ENCODE data around the gene SFI1.
A peak's percentile ranks its signal among the peaks of the same experiment; 100 is the strongest.
"Not testable (repeated sequence)": the region's sequence is repeated elsewhere in the genome, so short reads cannot be mapped to it uniquely, and the experiment has no call there.

SFI1 gene

GRCh38 chr22:31544481-31545480 lies 48.4 kb downstream of the SFI1 start:
- DNase-seq: no peak

- no peak for DNase-seq
Observed at GRCh38 chr22:31550871-31551370, 54.6 kb downstream of the SFI1 start.

GRCh38 chr22:31556627-31557203 lies 60.4 kb downstream of the SFI1 start:
- peak; percentile 52 for DNase-seq

- not testable (repeated sequence) for DNase-seq
Observed at GRCh38 chr22:31558546-31558945, 62.2 kb downstream of the SFI1 start.

GRCh38 chr22:31561238-31561887 lies 65.0 kb downstream of the SFI1 start:
- DNase-seq: peak; percentile 46

GRCh38 chr22:31561970-31562369 lies 65.6 kb downstream of the SFI1 start:
- DNase-seq: no peak

GRCh38 chr22:31566484-31566883 lies 70.1 kb downstream of the SFI1 start:
- DNase-seq: no peak

- no peak for DNase-seq
Observed at GRCh38 chr22:31567196-31567595, 70.9 kb downstream of the SFI1 start.

GRCh38 chr22:31567702-31568101 lies 71.4 kb downstream of the SFI1 start:
- no peak for DNase-seq

- DNase-seq: no peak
Observed at GRCh38 chr22:31569126-31569525, 72.8 kb downstream of the SFI1 start.

- DNase-seq: no peak
Observed at GRCh38 chr22:31572939-31573338, 76.6 kb downstream of the SFI1 start.

- no peak for DNase-seq
Observed at GRCh38 chr22:31574055-31574670, 77.8 kb downstream of the SFI1 start.

- no peak for DNase-seq
Observed at GRCh38 chr22:31575190-31575589, 78.9 kb downstream of the SFI1 start.

- DNase-seq: no peak
Observed at GRCh38 chr22:31577711-31578110, 81.4 kb downstream of the SFI1 start.

- no peak for DNase-seq
Observed at GRCh38 chr22:31578171-31578570, 81.8 kb downstream of the SFI1 start.

- no peak for DNase-seq
Observed at GRCh38 chr22:31579835-31580242, 83.5 kb downstream of the SFI1 start.

GRCh38 chr22:31583861-31584485 lies 87.6 kb downstream of the SFI1 start:
- no peak for DNase-seq

GRCh38 chr22:31584804-31585160 lies 88.4 kb downstream of the SFI1 start:
- peak; percentile 26 for DNase-seq

GRCh38 chr22:31585161-31585859 lies 89.0 kb downstream of the SFI1 start:
- DNase-seq: peak; percentile 5

- DNase-seq: no peak
Observed at GRCh38 chr22:31586137-31586920, 90.0 kb downstream of the SFI1 start.

Data from CD4-positive, alpha-beta T cell treated with Interleukin-10 for 1 hour (primary cell).